G401 (cell line): ENCODE measurements around the gene CXADR. TPM values are rescaled to one million over a fixed set of nuclear protein-coding genes. Genes with fewer than 3 reads are reported as not detected.

Source experiments
- DNase-seq: peaks from one replicate; pipeline ENCODE4 v3.0.0-alpha.2; 2015; ENCODE audit warnings: low spot score
- in situ Hi-C: cut with HindIII; loops from 2 replicates; pipeline ENCODE4 v1.10.0; 2016; ENCODE audit warnings: low sequenced_read_pairs, mixed read lengths
- total RNA-seq: library from RNA; depleted of rRNA; stranded (reverse); fragments of >200 nt; shearing (Covaris generic); gene quantifications from 2 replicates; pipeline ENCODE4 v1.2.3, GENCODE V29; 2014; rRNA removed

The CXADR gene
- total RNA-seq, 1 experiment from 2014 or later: 137 TPM

DNA sequence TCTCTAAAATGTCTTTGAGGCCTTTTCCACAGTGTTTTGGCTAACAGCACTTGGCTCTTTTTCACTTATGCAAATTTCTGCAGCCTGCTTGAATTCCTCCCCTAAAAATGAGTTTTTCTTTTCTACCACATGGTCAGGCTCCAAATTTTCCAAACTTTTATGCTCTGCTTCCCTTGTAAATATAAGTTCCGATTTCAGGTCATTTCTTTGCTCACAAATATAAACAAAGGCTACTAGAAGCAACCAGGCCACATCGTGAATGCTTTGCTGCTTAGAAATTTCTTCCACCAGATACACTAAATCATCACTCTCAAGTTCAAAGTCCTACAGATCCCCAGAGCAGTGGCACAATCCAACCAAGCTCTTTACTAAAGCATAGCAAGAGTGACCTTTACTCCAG, 128.0 kb downstream of the CXADR start:
- in situ Hi-C loops: no loop called here
- no peak for DNase-seq

Other genes with a start within 250 kb of the CXADR start
- 43.7 and 51.1 TPM in 2 replicates for gene BTG3, start 99.9 kb downstream of the CXADR start, total RNA-seq